OCI-LY7 (cell line): ENCODE measurements around the gene NUFIP2. TPM values are rescaled to one million over a fixed set of nuclear protein-coding genes. Genes with fewer than 3 reads are reported as not detected.
"Not testable (repeated sequence)": the region's sequence is repeated elsewhere in the genome, so short reads cannot be mapped to it uniquely, and the experiment has no call there.

Source experiments
- BruUV-seq: library from RNA; stranded (reverse); fragments of 400-500 nt; replicated peaks from 2 replicates; lab custom pipeline; 2021; lab: Mats Ljungman, UMichigan
- CTCF ChIA-PET: fragments of 300-600 bp; sonication (Branson Sonifier 250); formaldehyde crosslinking; loops from one replicate; lab custom pipeline; 2022; ENCODE audit warnings: antibody characterized with exemption; ENCODE audit not compliant: unreplicated experiment; lab: Charles Lee
- POLR2A ChIA-PET: fragments of 300-600 bp; sonication (Branson Sonifier 250); formaldehyde crosslinking; loops from one replicate; lab custom pipeline; 2022; ENCODE audit warnings: antibody characterized with exemption; lab: Charles Lee
- DNase-seq: peaks from one replicate; pipeline ENCODE4 v3.0.0-alpha.2; 2015; ENCODE audit warnings: low spot score
- H2AFZ ChIP-seq: fragments of 200-600 bp; sonication (generic), shearing (Covaris generic); 2 replicates; pipeline ENCODE4 v1.6.1; 2014; ENCODE audit warnings: mild to moderate bottlenecking, antibody characterized with exemption, low read length, moderate library complexity
- H3K27ac ChIP-seq: fragments of 200-600 bp; sonication (generic); 2 replicates; pipeline ENCODE4 v1.5.1; 2014; ENCODE audit warnings: mixed run types, low read depth, mild to moderate bottlenecking, moderate library complexity, low read length, inconsistent platforms; ENCODE audit not compliant: poor library complexity, severe bottlenecking
- H3K36me3 ChIP-seq: fragments of 200-600 bp; sonication (generic); 2 replicates; pipeline ENCODE4 v1.6.1; 2014; ENCODE audit warnings: mild to moderate bottlenecking, antibody characterized with exemption, low read length, moderate library complexity, mixed read lengths; ENCODE audit not compliant: insufficient read depth
- H3K4me1 ChIP-seq: fragments of 200-600 bp; sonication (generic); 2 replicates; pipeline ENCODE4 v1.5.1; 2014; ENCODE audit warnings: mild to moderate bottlenecking, low read length; ENCODE audit not compliant: insufficient read depth, poor library complexity, severe bottlenecking
- H3K4me2 ChIP-seq: fragments of 200-600 bp; sonication (generic); 2 replicates; pipeline ENCODE4 v1.6.1; 2014; ENCODE audit warnings: mild to moderate bottlenecking, low read length
- H3K4me3 ChIP-seq: fragments of 200-600 bp; sonication (generic); 2 replicates; pipeline ENCODE4 v1.5.1; 2014; ENCODE audit warnings: mild to moderate bottlenecking, low read depth, low read length; ENCODE audit not compliant: poor library complexity, severe bottlenecking
- H3K79me2 ChIP-seq: fragments of 200-600 bp; sonication (generic); 2 replicates; pipeline ENCODE4 v1.6.1; 2016; ENCODE audit warnings: low read depth, mild to moderate bottlenecking, low read length, moderate library complexity, mixed read lengths; ENCODE audit not compliant: insufficient read depth
- H3K9me2 ChIP-seq: fragments of 200-600 bp; sonication (generic); 2 replicates; pipeline ENCODE4 v1.6.1; 2016; ENCODE audit warnings: mild to moderate bottlenecking, low read length, mixed read lengths; ENCODE audit not compliant: insufficient read depth
- H3K9me3 ChIP-seq: fragments of 200-600 bp; sonication (generic); 2 replicates; pipeline ENCODE4 v1.6.1; 2014; ENCODE audit warnings: mild to moderate bottlenecking, mixed run types, low read length, mixed read lengths
- H4K20me1 ChIP-seq: fragments of 200-600 bp; sonication (generic); 2 replicates; pipeline ENCODE4 v1.6.1; 2014; ENCODE audit warnings: mild to moderate bottlenecking, antibody characterized with exemption, low read length, moderate library complexity, mixed read lengths; ENCODE audit not compliant: insufficient read depth
- CTCF ChIP-seq: fragments of 200-600 bp; sonication (generic); conservative IDR thresholded peaks from 2 replicates; pipeline ENCODE4 v1.5.1; 2014; ENCODE audit warnings: mild to moderate bottlenecking, antibody characterized with exemption, low read length, moderate library complexity, mixed read lengths
- EZH2phosphoT487 ChIP-seq: fragments of 200-600 bp; sonication (generic); IDR thresholded peaks from 2 replicates; pipeline ENCODE4 v1.6.1; 2018; ENCODE audit warnings: low read depth, borderline replicate concordance, mild to moderate bottlenecking, mixed run types, antibody characterized with exemption, low read length, moderate library complexity, mixed read lengths
- intact Hi-C: fragments of 100-400 bp; cut with micrococcal nuclease; formaldehyde crosslinking; loops from one replicate; pipeline ENCODE4 v1.10.0; 2022; ENCODE audit not compliant: unreplicated experiment
- total RNA-seq, 2 experiments: library from RNA; depleted of rRNA in 1 of 2; stranded (reverse); fragments of >200 nt in 1 of 2; shearing (Covaris generic) in 1 of 2; gene quantifications; 2 replicates each; pipeline ENCODE4 v1.2.3, GENCODE V29; 2014 to 2022

The NUFIP2 gene
- total RNA-seq, 2 experiments from 2014 or later: 37.1 to 71.4 TPM

GRCh38 chr17:29341726-29342125, 47.8 kb upstream of the NUFIP2 start:
- Histone ChIP-seq H3K4me1 (no peaks in the 10 kb centered on the region), H4K20me1 (no peaks in the 10 kb centered on the region), H3K27ac (no peak overlapping the region), H3K36me3 (no peaks in the 10 kb centered on the region), H3K4me3 (no peak overlapping the region), H3K9me3 (no peaks in the 10 kb centered on the region), H3K9me2 (no peaks in the 10 kb centered on the region), H3K79me2 (no peaks in the 10 kb centered on the region), H2AFZ (no peak overlapping the region), H3K4me2 (no peak overlapping the region)
- TF ChIP-seq CTCF: no peak
- no peak for TF ChIP-seq EZH2phosphoT487
- no peak for DNase-seq
- BruUV-seq: no TSS peak
- ChIA-PET CTCF (no interaction called here), POLR2A (no interaction called here)
- intact Hi-C loops: no loop called here

GRCh38 chr17:29339016-29339415, 45.1 kb upstream of the NUFIP2 start:
- H3K9me3 ChIP-seq, H4K20me1 ChIP-seq, DNase-seq, H3K36me3 ChIP-seq, BruUV-seq, H3K4me1 ChIP-seq, H3K79me2 ChIP-seq, H3K9me2 ChIP-seq, H3K27ac ChIP-seq, H3K4me3 ChIP-seq, H2AFZ ChIP-seq, CTCF ChIA-PET, intact Hi-C loops, H3K4me2 ChIP-seq: not testable (repeated sequence)
- POLR2A ChIA-PET: interaction anchor here (0.7 to 1.1 kb wide), 3 partner anchors 9 to 215 kb away, joined by 3 to 6 read pairs (median 4); no protein-coding TSS in a partner anchor

- ChIA-PET CTCF (no interaction called here), POLR2A (interaction anchor here (0.6 to 1.0 kb wide), 6 partner anchors 10 to 960 kb away, joined by 3 to 7 read pairs (median 3); no protein-coding TSS in a partner anchor)
- no peak overlapping the region for H3K4me3 ChIP-seq
- TF ChIP-seq EZH2phosphoT487 (no peak), CTCF (no peak)
- no peak overlapping the region for H3K27ac ChIP-seq
- no peaks in the 10 kb centered on the region for H3K4me1 ChIP-seq
- intact Hi-C loops: no loop called here
- H3K9me2 ChIP-seq: no peaks in the 10 kb centered on the region
- H3K79me2 ChIP-seq: no peaks in the 10 kb centered on the region
- H3K4me2 ChIP-seq: no peak overlapping the region
- no TSS peak for BruUV-seq
- H3K9me3 ChIP-seq: no peaks in the 10 kb centered on the region
- no peak overlapping the region for H2AFZ ChIP-seq
- DNase-seq: no peak
- no peaks in the 10 kb centered on the region for H4K20me1 ChIP-seq
- H3K36me3 ChIP-seq: no peaks in the 10 kb centered on the region
Measured at GRCh38 chr17:29331708-29332085, 37.7 kb upstream of the NUFIP2 start.
